Measurements from ENCODE around the gene ZNF30. TPM values are rescaled to one million over a fixed set of nuclear protein-coding genes. Genes with fewer than 3 reads are reported as not detected.

The ZNF30 gene
- total and polyA plus RNA-seq, 2 donors (not counting 1 experiment from before 2014, with no cell fraction given): 3.3 TPM

DNA sequence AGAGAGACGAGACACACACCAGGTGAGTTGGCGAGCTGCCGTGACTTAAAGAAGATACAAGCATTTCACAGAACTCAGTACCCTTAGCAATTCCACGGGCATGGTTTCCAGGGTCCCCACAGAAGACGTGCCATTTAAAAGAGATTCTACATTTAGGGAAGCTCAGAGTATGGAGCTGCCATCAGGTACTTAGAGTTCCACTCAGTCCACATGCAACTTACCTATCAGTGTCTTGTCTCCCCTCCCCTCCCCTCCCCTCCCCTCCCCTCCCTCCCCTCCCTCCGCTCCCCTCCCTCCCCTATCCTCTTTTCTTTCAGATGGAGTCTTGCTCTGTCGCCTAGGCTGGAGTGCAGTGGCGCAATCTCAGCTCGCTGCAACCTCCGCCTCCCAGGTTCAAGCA is 12.2 kb downstream of the ZNF30 start:
- Histone ChIP-seq H4K20me1 (ENCODE audit: control insufficient read depth, insufficient read depth, low read length, poor library complexity, severe bottlenecking) (no peaks in the 10 kb centered on the region), H3K4me3 (ENCODE audit: control extremely low read depth in 1 of 5, extremely low read depth in 1 of 5, insufficient read depth in 1 of 5, low read depth in 2 of 5, low read length in 4 of 5) (no peak overlapping the region), H3K4me1 (ENCODE audit: control insufficient read depth in 2 of 2, insufficient read depth in 2 of 2, low read length in 2 of 2) (no peaks in the 10 kb centered on the region), H3K79me2 (ENCODE audit: control insufficient read depth, insufficient read depth, low read length) (no peaks in the 10 kb centered on the region), H3K36me3 (replicated peaks in 1 of 2; ENCODE audit: control extremely low read depth in 1 of 2, control insufficient read depth in 1 of 2, extremely low read depth in 1 of 2, insufficient read depth in 2 of 2, low read length in 1 of 2) (peaks cover under 1 to 22% of the 10 kb centered on the region in 2 experiments), H3K9me3 (ENCODE audit: control extremely low read depth in 1 of 3, control insufficient read depth in 2 of 3, insufficient read depth in 1 of 3, low read length in 2 of 3) (peaks cover 3 to 20% (median 8%) of the 10 kb centered on the region in 3 donors), H3K27me3 (replicated peaks in 1 of 4; ENCODE audit: control extremely low read depth in 1 of 4, control insufficient read depth in 3 of 4, insufficient read depth in 4 of 4, low read length in 3 of 4) (no peaks in the 10 kb centered on the region), H3K27ac (ENCODE audit: low read length in 2 of 2) (no peak overlapping the region), H3K4me2 (replicated peaks; ENCODE audit: low read depth, low read length, poor library complexity, severe bottlenecking) (no peak overlapping the region), H2AFZ (ENCODE audit: insufficient read depth, low read depth, low read length, poor library complexity, severe bottlenecking) (no peak overlapping the region), H3K9ac (ENCODE audit: low read length) (no peak overlapping the region)
- DNase-seq (no peak), ATAC-seq (ENCODE audit: low read depth) (no peak)
- Mint-ChIP-seq H3K9me3 (ENCODE audit: insufficient read depth) (peaks cover 13% of the 10 kb centered on the region), H3K4me1 (no peaks in the 10 kb centered on the region), H3K27me3 (no peaks in the 10 kb centered on the region), H3K4me3 (no peak overlapping the region), H3K27ac (no peak overlapping the region)
- POLR2A ChIA-PET: no interaction called here
- no peak for TF ChIP-seq CTCF (IDR thresholded peaks at IDR 0.05)
- no peak for TF ChIP-seq EZH2 (IDR thresholded peaks at IDR 0.05; ENCODE audit: borderline replicate concordance, insufficient read depth, low read depth, low read length, poor library complexity, severe bottlenecking)
- CTCF ChIA-PET: no interaction called here
- intact Hi-C loops (cut with micrococcal nuclease): no loop called here
- 91% methylated on average over 8 of the region's 10 CpGs for whole genome bisulfite sequencing (ENCODE audit: insufficient coverage)

- ATAC-seq (ENCODE audit: low read depth): no peak
- intact Hi-C loops (cut with micrococcal nuclease): no loop called here
- DNase-seq: no peak
- H3K79me2 ChIP-seq (ENCODE audit: control insufficient read depth, insufficient read depth, low read length): no peaks in the 10 kb centered on the region
- H3K27ac ChIP-seq (ENCODE audit: low read length in 2 of 2): no peak overlapping the region
- H3K36me3 ChIP-seq (replicated peaks in 1 of 2; ENCODE audit: control extremely low read depth in 1 of 2, control insufficient read depth in 1 of 2, extremely low read depth in 1 of 2, insufficient read depth in 2 of 2, low read length in 1 of 2): peaks cover 0 to 10% of the 10 kb centered on the region in 2 experiments
- H3K9me3 ChIP-seq (ENCODE audit: control extremely low read depth in 1 of 3, control insufficient read depth in 2 of 3, insufficient read depth in 1 of 3, low read length in 2 of 3): peaks cover 13 to 36% (median 13%) of the 10 kb centered on the region in 3 donors
- H3K4me3 Mint-ChIP-seq: no peak overlapping the region
- ChIA-PET CTCF (no interaction called here), POLR2A (no interaction called here)
- H3K27me3 ChIP-seq (replicated peaks in 1 of 4; ENCODE audit: control extremely low read depth in 1 of 4, control insufficient read depth in 3 of 4, insufficient read depth in 4 of 4, low read length in 3 of 4): no peaks in the 10 kb centered on the region
- no peak overlapping the region for H2AFZ ChIP-seq (ENCODE audit: insufficient read depth, low read depth, low read length, poor library complexity, severe bottlenecking)
- 100% methylated on average over 9 of the region's 13 CpGs for WGBS (ENCODE audit: insufficient coverage)
- H3K27me3 Mint-ChIP-seq: no peaks in the 10 kb centered on the region
- no peak overlapping the region for H3K27ac Mint-ChIP-seq
- H3K4me2 ChIP-seq (replicated peaks; ENCODE audit: low read depth, low read length, poor library complexity, severe bottlenecking): no peak overlapping the region
- no peaks in the 10 kb centered on the region for H3K4me1 ChIP-seq (ENCODE audit: control insufficient read depth in 2 of 2, insufficient read depth in 2 of 2, low read length in 2 of 2)
- TF ChIP-seq EZH2 (IDR thresholded peaks at IDR 0.05; ENCODE audit: borderline replicate concordance, insufficient read depth, low read depth, low read length, poor library complexity, severe bottlenecking) (no peak), CTCF (IDR thresholded peaks at IDR 0.05) (no peak)
- H3K4me1 Mint-ChIP-seq: no peaks in the 10 kb centered on the region
- peaks cover 19% of the 10 kb centered on the region for H3K9me3 Mint-ChIP-seq (ENCODE audit: insufficient read depth)
- H3K4me3 ChIP-seq (ENCODE audit: control extremely low read depth in 1 of 5, extremely low read depth in 1 of 5, insufficient read depth in 1 of 5, low read depth in 2 of 5, low read length in 4 of 5): no peak overlapping the region
- no peak overlapping the region for H3K9ac ChIP-seq (ENCODE audit: low read length)
- no peaks in the 10 kb centered on the region for H4K20me1 ChIP-seq (ENCODE audit: control insufficient read depth, insufficient read depth, low read length, poor library complexity, severe bottlenecking)
These were observed 17.3 kb downstream of the ZNF30 start for GRCh38 chr19:34943861-34944573.

All from B cell (primary cell).